ENCODE results near the gene CSNK1D. TPM values are rescaled to one million over a fixed set of nuclear protein-coding genes. Genes with fewer than 3 reads are reported as not detected.

The CSNK1D gene
- total RNA-seq, 1 donor from 2014 or later, result 170 TPM

GRCh38 chr17:82240506-82241182 is 32.9 kb downstream of the CSNK1D start:
- no peak for DNase-seq (ENCODE audit: low spot score)

- DNase-seq (ENCODE audit: low spot score), result peak; percentile 45
Measured at GRCh38 chr17:82239926-82240505, 33.5 kb downstream of the CSNK1D start.

GRCh38 chr17:82239401-82239925 is 34.0 kb downstream of the CSNK1D start:
- no peak for DNase-seq (ENCODE audit: low spot score)

- DNase-seq (ENCODE audit: low spot score), result peak; percentile 92
Measured at GRCh38 chr17:82238472-82239201, 34.9 kb downstream of the CSNK1D start.

- DNase-seq (ENCODE audit: low spot score), result peak; percentile 48
Measured at GRCh38 chr17:82237746-82238471, 35.6 kb downstream of the CSNK1D start.

- peak; percentile 47 for DNase-seq (ENCODE audit: low spot score)
Measured at GRCh38 chr17:82237083-82237745, 36.3 kb downstream of the CSNK1D start.

GRCh38 chr17:82236142-82236971 is 37.1 kb downstream of the CSNK1D start:
- peak; percentile 68 for DNase-seq (ENCODE audit: low spot score)

GRCh38 chr17:82235775-82236141 is 37.7 kb downstream of the CSNK1D start:
- DNase-seq (ENCODE audit: low spot score), result peak; percentile 68

GRCh38 chr17:82235056-82235774 is 38.3 kb downstream of the CSNK1D start:
- DNase-seq (ENCODE audit: low spot score), result peak; percentile 50

GRCh38 chr17:82234211-82235055 is 39.1 kb downstream of the CSNK1D start:
- DNase-seq (ENCODE audit: low spot score), result peak; percentile 82

- DNase-seq (ENCODE audit: low spot score), result peak; percentile 53
Measured at GRCh38 chr17:82232876-82233785, 40.4 kb downstream of the CSNK1D start.

GRCh38 chr17:82232322-82232820 is 41.1 kb downstream of the CSNK1D start:
- DNase-seq (ENCODE audit: low spot score), result no peak

- DNase-seq (ENCODE audit: low spot score), result peak; percentile 90
Measured at GRCh38 chr17:82231562-82232321, 41.8 kb downstream of the CSNK1D start.

GRCh38 chr17:82231312-82231561 is 42.3 kb downstream of the CSNK1D start:
- no peak for DNase-seq (ENCODE audit: low spot score)

GRCh38 chr17:82230609-82231311 is 42.7 kb downstream of the CSNK1D start:
- peak; percentile 91 for DNase-seq (ENCODE audit: low spot score)

All from ureter (tissue), 1 donor.